Panc1 (cell line): ENCODE data around the gene GABRR2.

ENCODE experiments used
- POLR2AphosphoS5 ChIP-seq: IDR thresholded peaks from 2 replicates; pipeline ENCODE4 v1.6.1; 2012; ENCODE audit warnings: mild to moderate bottlenecking, low read depth, low read length, moderate library complexity
- TF ChIP-seq, protein P1 (sequence below): fragments of 450-650 bp; IDR thresholded peaks from 2 replicates; pipeline ENCODE4 v1.5.1; 2017; ENCODE audit warnings: mild to moderate bottlenecking

DNA sequence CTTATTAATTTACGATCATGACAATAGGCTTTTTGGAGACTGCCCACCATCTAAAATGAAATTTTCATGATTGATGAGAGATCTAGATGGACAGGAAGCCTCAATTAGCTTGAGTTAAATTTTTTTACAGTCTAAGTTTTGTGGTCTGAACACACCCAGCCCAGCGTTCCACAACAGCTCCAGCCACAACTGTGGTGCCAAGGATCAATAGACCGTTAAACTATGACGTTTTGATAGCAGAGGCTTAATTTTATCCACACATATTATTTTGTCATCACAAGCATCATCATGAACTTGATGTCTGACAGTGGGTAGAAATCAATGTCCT lies 92.4 kb downstream of the GABRR2 start:
- TF ChIP-seq, protein P1, sequence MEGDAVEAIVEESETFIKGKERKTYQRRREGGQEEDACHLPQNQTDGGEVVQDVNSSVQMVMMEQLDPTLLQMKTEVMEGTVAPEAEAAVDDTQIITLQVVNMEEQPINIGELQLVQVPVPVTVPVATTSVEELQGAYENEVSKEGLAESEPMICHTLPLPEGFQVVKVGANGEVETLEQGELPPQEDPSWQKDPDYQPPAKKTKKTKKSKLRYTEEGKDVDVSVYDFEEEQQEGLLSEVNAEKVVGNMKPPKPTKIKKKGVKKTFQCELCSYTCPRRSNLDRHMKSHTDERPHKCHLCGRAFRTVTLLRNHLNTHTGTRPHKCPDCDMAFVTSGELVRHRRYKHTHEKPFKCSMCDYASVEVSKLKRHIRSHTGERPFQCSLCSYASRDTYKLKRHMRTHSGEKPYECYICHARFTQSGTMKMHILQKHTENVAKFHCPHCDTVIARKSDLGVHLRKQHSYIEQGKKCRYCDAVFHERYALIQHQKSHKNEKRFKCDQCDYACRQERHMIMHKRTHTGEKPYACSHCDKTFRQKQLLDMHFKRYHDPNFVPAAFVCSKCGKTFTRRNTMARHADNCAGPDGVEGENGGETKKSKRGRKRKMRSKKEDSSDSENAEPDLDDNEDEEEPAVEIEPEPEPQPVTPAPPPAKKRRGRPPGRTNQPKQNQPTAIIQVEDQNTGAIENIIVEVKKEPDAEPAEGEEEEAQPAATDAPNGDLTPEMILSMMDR: no peak
- TF ChIP-seq POLR2AphosphoS5: no peak
